ENCODE data around the gene MAX.

Gene MAX

DNA sequence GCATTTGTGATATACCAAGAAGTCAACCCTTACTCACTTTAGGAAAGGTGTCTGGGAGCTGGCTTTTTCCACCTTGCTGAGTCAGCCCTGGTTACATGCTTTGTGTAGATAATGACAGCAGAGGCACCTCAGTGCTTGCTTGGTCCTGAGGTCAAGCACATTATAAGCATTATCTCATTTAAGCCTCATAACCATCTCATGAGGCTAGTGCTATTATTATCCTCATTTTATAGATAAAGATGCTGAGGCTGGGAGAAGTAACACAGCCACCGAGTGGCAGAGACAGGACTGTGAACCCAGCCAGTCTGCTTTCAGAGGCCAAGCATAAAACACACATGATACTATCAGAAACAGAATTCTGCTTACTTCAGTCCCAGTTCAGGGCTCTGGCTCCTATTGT is 29.4 kb downstream of the MAX start:
- TF ChIP-seq CTCF (IDR thresholded peaks at IDR 0.05; ENCODE audit: low read depth, low read length) (no peak), MYC (IDR thresholded peaks at IDR 0.05; ENCODE audit: low read depth, low read length) (no peak), POLR2A (IDR thresholded peaks at IDR 0.05; ENCODE audit: extremely low read depth, insufficient read length) (no peak), MAX (IDR thresholded peaks at IDR 0.05; ENCODE audit: low read depth, low read length) (no peak)
- no peak for DNase-seq (ENCODE audit: low read depth)

DNA sequence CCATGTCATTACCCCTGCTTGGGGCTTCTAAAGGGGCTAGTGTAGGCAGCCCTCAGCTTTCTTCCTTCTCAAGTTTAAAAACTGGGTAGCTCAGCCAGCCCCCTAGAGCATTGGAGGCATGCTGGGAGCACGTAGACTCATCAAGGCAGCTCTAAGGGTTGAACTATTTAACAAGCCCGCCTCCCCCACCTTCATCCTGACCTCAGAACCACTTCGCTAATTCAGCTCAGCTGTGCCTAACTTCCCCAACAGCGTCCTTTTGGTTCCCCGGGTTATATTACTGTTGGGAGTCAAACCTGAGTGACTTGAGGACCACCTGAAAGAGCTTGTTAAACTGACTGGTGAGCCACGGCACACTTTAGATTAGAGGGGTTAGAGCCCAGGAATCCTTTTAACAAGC is 30.1 kb downstream of the MAX start:
- H3K4me3 ChIP-seq (ENCODE audit: low read depth, low read length): no peak overlapping the region
- DNase-seq (ENCODE audit: low read depth): peak; percentile 90
- TF ChIP-seq MYC (IDR thresholded peaks at IDR 0.05; ENCODE audit: low read depth, low read length) (peak; percentile 19; the same call in 1 of the 2 replicates), MAX (IDR thresholded peaks at IDR 0.05; ENCODE audit: low read depth, low read length) (no peak; the same call in 1 of the 2 replicates), POLR2A (IDR thresholded peaks at IDR 0.05; ENCODE audit: extremely low read depth, insufficient read length) (no peak)

More for the DNA sequence above, 29.4 kb downstream of the MAX start:
- no peak overlapping the region for H3K4me3 ChIP-seq (ENCODE audit: low read depth, low read length)

DNA sequence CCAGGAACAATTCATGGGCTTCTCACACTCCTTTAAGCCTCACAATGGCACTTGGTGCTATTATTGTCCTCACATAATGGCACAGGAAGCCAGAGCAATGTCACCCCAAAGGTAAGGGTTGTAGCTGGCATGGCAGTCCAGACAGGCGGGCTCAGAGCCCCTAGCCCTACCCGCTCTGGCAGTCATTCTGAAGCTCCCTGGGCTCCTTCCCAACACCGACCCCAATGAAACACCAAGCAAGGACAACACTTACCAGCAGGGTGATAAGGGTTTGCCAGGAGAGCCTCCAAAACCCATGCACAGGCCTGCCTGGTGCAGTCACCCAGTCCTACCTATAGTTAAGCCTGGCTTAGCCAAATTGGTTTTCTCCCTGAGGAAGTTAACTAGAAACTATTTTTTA is 30.8 kb downstream of the MAX start:
- DNase-seq (ENCODE audit: low read depth): no peak
- TF ChIP-seq POLR2A (IDR thresholded peaks at IDR 0.05; ENCODE audit: extremely low read depth, insufficient read length) (no peak), MYC (IDR thresholded peaks at IDR 0.05; ENCODE audit: low read depth, low read length) (no peak), MAX (IDR thresholded peaks at IDR 0.05; ENCODE audit: low read depth, low read length) (no peak), CTCF (IDR thresholded peaks at IDR 0.05; ENCODE audit: low read depth, low read length) (no peak)
- H3K4me3 ChIP-seq (ENCODE audit: low read depth, low read length): no peak overlapping the region

- TF ChIP-seq MAX (IDR thresholded peaks at IDR 0.05; ENCODE audit: low read depth, low read length) (no peak), CTCF (IDR thresholded peaks at IDR 0.05; ENCODE audit: low read depth, low read length) (no peak), POLR2A (IDR thresholded peaks at IDR 0.05; ENCODE audit: extremely low read depth, insufficient read length) (no peak), MYC (IDR thresholded peaks at IDR 0.05; ENCODE audit: low read depth, low read length) (no peak)
- no peak for DNase-seq (ENCODE audit: low read depth)
- no peak overlapping the region for H3K4me3 ChIP-seq (ENCODE audit: low read depth, low read length)
Measured at GRCh38 chr14:65070471-65070976, 31.8 kb downstream of the MAX start.

DNA sequence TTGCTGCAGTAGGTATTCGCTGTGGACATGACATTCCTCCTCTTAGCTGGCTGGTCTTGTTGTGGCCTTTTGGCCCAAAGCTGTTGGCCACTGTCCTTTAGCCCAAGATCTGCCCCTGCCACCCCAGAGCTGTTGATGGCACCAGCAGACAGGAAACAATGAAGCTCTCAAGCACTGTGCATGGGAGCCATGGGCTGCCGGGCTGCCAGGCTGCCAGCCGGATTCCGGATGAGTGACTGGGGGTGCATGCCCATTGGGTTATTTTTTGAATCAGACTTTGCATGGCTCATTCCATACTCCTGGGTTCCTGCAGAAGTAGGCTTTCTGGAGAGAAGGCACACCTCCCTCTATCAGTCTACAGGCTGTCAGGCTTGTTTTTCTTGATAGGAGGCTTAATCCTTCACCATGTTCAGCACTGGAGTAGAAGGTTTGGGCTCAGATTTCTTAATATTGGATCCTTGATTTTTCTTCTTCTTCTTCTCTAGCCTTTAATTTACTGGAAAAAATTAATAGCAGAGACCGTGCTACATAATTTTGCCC is 32.4 kb downstream of the MAX start:
- no peak overlapping the region for H3K4me3 ChIP-seq (ENCODE audit: low read depth, low read length)
- TF ChIP-seq CTCF (IDR thresholded peaks at IDR 0.05; ENCODE audit: low read depth, low read length) (no peak), MAX (IDR thresholded peaks at IDR 0.05; ENCODE audit: low read depth, low read length) (no peak), POLR2A (IDR thresholded peaks at IDR 0.05; ENCODE audit: extremely low read depth, insufficient read length) (no peak), MYC (IDR thresholded peaks at IDR 0.05; ENCODE audit: low read depth, low read length) (no peak)

GRCh38 chr14:65065719-65066118 is 36.6 kb downstream of the MAX start:
- no peak for DNase-seq (ENCODE audit: low read depth)
- no peak overlapping the region for H3K4me3 ChIP-seq (ENCODE audit: low read depth, low read length)
- no peak for TF ChIP-seq MAX (IDR thresholded peaks at IDR 0.05; ENCODE audit: low read depth, low read length)
- TF ChIP-seq CTCF (IDR thresholded peaks at IDR 0.05; ENCODE audit: low read depth, low read length): no peak
- no peak for TF ChIP-seq POLR2A (IDR thresholded peaks at IDR 0.05; ENCODE audit: extremely low read depth, insufficient read length)
- TF ChIP-seq MYC (IDR thresholded peaks at IDR 0.05; ENCODE audit: low read depth, low read length): no peak

More for the DNA sequence above, 32.4 kb downstream of the MAX start:
- no peak for DNase-seq (ENCODE audit: low read depth)

Data from NB4 (cell line).